ENCODE results near the gene CHMP2B.

DNA sequence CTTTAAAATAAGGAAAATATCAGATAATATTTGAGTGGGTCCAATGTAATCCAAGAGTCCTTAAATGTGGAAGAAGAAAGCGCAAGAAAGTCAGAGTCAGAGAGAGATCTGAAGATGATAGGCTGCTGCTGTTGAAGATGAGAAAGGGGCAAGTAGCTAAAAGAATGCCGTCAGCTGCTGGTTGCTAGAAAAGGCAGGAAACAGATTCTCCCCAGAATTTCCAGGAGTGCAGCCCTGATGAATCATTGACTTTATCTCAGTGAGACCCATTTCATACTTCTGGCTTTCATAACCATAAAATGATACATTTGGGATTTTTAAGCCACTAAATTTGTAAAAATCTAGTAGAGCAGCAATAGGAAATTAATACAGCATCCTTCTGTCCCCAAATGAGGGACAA is 7.5 kb upstream of the CHMP2B start:
- TF ChIP-seq POLR2A (IDR thresholded peaks at IDR 0.05; ENCODE audit: low read depth, low read length) (no peak), CEBPB (IDR thresholded peaks at IDR 0.05; ENCODE audit: low read depth, low read length) (no peak), RCOR1 (IDR thresholded peaks at IDR 0.05; ENCODE audit: insufficient replicate concordance, low read length) (no peak), RAD21 (IDR thresholded peaks at IDR 0.05; ENCODE audit: low read length) (no peak), BHLHE40 (IDR thresholded peaks at IDR 0.05; ENCODE audit: low read depth, low read length) (no peak), RFX5 (IDR thresholded peaks at IDR 0.05; ENCODE audit: low read depth, low read length) (no peak), MAZ (IDR thresholded peaks at IDR 0.05; ENCODE audit: borderline replicate concordance, low read depth, low read length) (no peak), SMC3 (IDR thresholded peaks at IDR 0.05; ENCODE audit: low read depth, low read length) (no peak), ELK1 (IDR thresholded peaks at IDR 0.05; ENCODE audit: borderline replicate concordance, low read depth, low read length) (no peak), MAFK (IDR thresholded peaks at IDR 0.05; ENCODE audit: low read depth, low read length) (no peak), CHD1 (IDR thresholded peaks at IDR 0.05; ENCODE audit: low read depth, low read length) (no peak), MXI1 (IDR thresholded peaks at IDR 0.05; ENCODE audit: borderline replicate concordance, low read depth, low read length) (no peak)
- TF ChIP-seq, protein P1, sequence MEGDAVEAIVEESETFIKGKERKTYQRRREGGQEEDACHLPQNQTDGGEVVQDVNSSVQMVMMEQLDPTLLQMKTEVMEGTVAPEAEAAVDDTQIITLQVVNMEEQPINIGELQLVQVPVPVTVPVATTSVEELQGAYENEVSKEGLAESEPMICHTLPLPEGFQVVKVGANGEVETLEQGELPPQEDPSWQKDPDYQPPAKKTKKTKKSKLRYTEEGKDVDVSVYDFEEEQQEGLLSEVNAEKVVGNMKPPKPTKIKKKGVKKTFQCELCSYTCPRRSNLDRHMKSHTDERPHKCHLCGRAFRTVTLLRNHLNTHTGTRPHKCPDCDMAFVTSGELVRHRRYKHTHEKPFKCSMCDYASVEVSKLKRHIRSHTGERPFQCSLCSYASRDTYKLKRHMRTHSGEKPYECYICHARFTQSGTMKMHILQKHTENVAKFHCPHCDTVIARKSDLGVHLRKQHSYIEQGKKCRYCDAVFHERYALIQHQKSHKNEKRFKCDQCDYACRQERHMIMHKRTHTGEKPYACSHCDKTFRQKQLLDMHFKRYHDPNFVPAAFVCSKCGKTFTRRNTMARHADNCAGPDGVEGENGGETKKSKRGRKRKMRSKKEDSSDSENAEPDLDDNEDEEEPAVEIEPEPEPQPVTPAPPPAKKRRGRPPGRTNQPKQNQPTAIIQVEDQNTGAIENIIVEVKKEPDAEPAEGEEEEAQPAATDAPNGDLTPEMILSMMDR (conservative IDR thresholded peaks at IDR 0.05; ENCODE audit: low read depth, low read length): no peak
- TF ChIP-seq, protein P2, sequence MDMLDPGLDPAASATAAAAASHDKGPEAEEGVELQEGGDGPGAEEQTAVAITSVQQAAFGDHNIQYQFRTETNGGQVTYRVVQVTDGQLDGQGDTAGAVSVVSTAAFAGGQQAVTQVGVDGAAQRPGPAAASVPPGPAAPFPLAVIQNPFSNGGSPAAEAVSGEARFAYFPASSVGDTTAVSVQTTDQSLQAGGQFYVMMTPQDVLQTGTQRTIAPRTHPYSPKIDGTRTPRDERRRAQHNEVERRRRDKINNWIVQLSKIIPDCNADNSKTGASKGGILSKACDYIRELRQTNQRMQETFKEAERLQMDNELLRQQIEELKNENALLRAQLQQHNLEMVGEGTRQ (IDR thresholded peaks at IDR 0.05; ENCODE audit: low read depth, low read length): no peak
